ENCODE results near the gene FGF18.

Gene FGF18

DNA sequence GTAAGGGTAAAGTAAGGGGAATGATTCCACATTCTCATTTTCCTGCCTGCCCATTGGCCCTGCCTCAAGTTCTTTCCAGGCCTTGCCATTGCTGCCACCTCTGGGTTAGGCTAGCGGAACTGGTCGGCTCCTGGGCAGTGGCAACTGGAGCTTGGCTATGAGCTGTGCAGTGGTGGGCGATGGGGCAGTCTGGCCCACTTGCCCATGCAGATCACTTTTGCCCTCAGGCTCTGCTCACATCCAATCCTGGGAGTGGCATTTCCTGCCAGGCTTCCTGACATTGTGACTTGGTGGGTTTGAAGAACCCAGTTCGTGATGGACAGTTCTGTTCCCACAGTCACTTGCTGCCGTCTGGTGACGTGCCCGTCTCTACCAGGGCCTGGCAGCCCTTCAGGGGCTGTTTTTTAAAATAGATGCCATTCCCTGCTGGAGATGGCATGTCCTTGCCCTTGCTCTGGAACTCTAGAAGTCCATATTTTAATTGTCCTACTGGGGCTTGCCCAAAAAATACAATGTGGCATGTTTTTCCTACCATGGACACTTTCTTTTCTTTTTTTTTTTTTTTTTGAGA, 86.1 kb downstream of the FGF18 start:
- no peak for FAIRE-seq

DNA sequence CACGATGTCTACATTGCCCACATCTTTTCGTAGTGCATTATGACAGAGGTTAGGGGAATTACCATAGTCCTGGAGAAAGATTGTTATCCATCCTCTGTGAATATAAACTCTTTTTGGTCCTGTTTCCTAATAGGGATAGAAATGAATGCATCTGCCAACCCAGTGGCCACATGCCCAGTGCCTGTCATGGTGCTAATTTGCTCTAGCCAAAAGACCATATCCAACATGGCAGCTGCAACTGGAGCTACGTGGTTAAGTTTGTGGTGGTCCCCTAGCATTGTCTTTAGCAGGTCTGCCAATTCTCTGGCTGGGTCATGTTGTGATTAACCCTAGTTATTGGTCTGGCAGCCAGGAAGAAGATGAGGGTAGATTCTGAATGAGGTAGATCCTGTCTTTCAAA, 87.5 kb downstream of the FGF18 start:
- no peak for FAIRE-seq

Data from islet of Langerhans (tissue), 1 donor.